GM12878 (cell line): Measurements from ENCODE around the gene VAC14. TPM values are rescaled to one million over a fixed set of nuclear protein-coding genes. Genes with fewer than 3 reads are reported as not detected.

Experiments used
- BMI1 ChIP-seq: fragments of 450-650 bp; IDR thresholded peaks from 2 replicates; pipeline ENCODE4 v1.6.1; 2016; ENCODE audit warnings: mild to moderate bottlenecking, moderate library complexity, borderline replicate concordance
- CBFB ChIP-seq: IDR thresholded peaks from 2 replicates; pipeline ENCODE4 v1.6.1; 2016; ENCODE audit warnings: antibody characterized with exemption, low read depth
- CUX1 ChIP-seq: IDR thresholded peaks from 2 replicates; pipeline ENCODE4 v1.6.1; 2012; ENCODE audit warnings: improper control_type of control experiment, low read depth, low read length; ENCODE audit not compliant: insufficient replicate concordance
- EP300 ChIP-seq, 2 experiments: fragments of 150-350 bp in 1 of 2; IDR thresholded peaks; 2 replicates each; pipeline ENCODE4 v1.6.1; 2011 to 2012; ENCODE audit warnings: low read depth in 2 of 2, low read length in 2 of 2, borderline replicate concordance in 1 of 2, improper control_type of control experiment in 1 of 2, inconsistent platforms in 1 of 2; ENCODE audit not compliant: control insufficient read depth in 1 of 2
- HCFC1 ChIP-seq: fragments of 150-350 bp; IDR thresholded peaks from 2 replicates; pipeline ENCODE4 v1.6.1; 2014; ENCODE audit warnings: low read length
- MAX ChIP-seq: IDR thresholded peaks from 2 replicates; pipeline ENCODE4 v1.6.1; 2012; ENCODE audit warnings: low read depth, low read length, improper control_type of control experiment
- MXI1 ChIP-seq: fragments of 150-350 bp; IDR thresholded peaks from 2 replicates; pipeline ENCODE4 v1.6.1; 2011; ENCODE audit warnings: low read depth, mild to moderate bottlenecking, inconsistent platforms, low read length, improper control_type of control experiment
- NR2C2 ChIP-seq: IDR thresholded peaks from 2 replicates; pipeline ENCODE4 v1.6.1; 2011; ENCODE audit warnings: borderline replicate concordance, low read depth; ENCODE audit not compliant: control insufficient read depth, insufficient read length
- PML ChIP-seq: IDR thresholded peaks from 2 replicates; pipeline ENCODE4 v1.6.1; 2012; ENCODE audit warnings: low read length, inconsistent platforms
- RAD21 ChIP-seq: IDR thresholded peaks from 2 replicates; pipeline ENCODE4 v1.6.1; 2011; ENCODE audit warnings: mild to moderate bottlenecking, low read depth, low read length, moderate library complexity; ENCODE audit not compliant: insufficient read depth
- RBBP5 ChIP-seq: fragments of 200-600 bp; sonication (generic); conservative IDR thresholded peaks from 2 replicates; pipeline ENCODE4 v1.6.1; 2016
- RUNX3 ChIP-seq: IDR thresholded peaks from 2 replicates; pipeline ENCODE4 v1.6.1; 2012; ENCODE audit warnings: low read length, inconsistent platforms
- SKIL ChIP-seq: fragments of 450-650 bp; IDR thresholded peaks from 2 replicates; pipeline ENCODE4 v1.6.1; 2017; ENCODE audit warnings: mild to moderate bottlenecking, low read depth, inconsistent platforms; ENCODE audit not compliant: poor library complexity, severe bottlenecking
- SMAD5 ChIP-seq: IDR thresholded peaks from 2 replicates; pipeline ENCODE4 v1.6.1; 2016; ENCODE audit warnings: antibody characterized with exemption, low read depth
- polyA plus RNA-seq, 11 experiments: library from polyadenylated mRNA; depleted of rRNA in 4 of 11; unstranded in 6 of 11; stranded (reverse) in 5 of 11; fragments of >200 nt; fragmentation: Nextera tagmentation in 4 of 11; fragmentation: Illumina TruSeq in 1 of 11; extraction: Ambion mirVana in 4 of 11; extraction: Trizol in 1 of 11; gene quantifications; 1 replicate in 1 of 11; 2 replicates in 10 of 11; pipeline versions ENCODE4 v1.2.1 to v1.2.3, GENCODE V29; 2011 to 2016; ENCODE audit warnings: inconsistent platforms in 2 of 11, missing spikeins in 2 of 11, low read depth in 1 of 11
- total RNA-seq, 4 experiments: library from RNA; depleted of rRNA in 3 of 4; stranded (reverse); fragments of >200 nt in 3 of 4; fragmentation: Illumina TruSeq in 1 of 4; extraction: Trizol in 1 of 4; gene quantifications; 2 replicates each; pipeline versions ENCODE4 v1.2.1 to v1.2.3, GENCODE V29; 2013 to 2021

VAC14 gene
- total and polyA plus RNA-seq, 10 of the 15 experiments (the other 5 are each of a cell fraction or from before 2014, with no cell fraction given) = 1.3 to 45.5 (median 25.5) TPM

GRCh38 chr16:70692873-70693671 lies 107.9 kb downstream of the VAC14 start (continued):
- TF ChIP-seq MXI1 = no peak
- TF ChIP-seq CUX1 = no peak
- no peak for TF ChIP-seq NR2C2
- no peak for TF ChIP-seq RUNX3
- TF ChIP-seq BMI1 = no peak
- no peak for TF ChIP-seq MAX
- no peak for TF ChIP-seq CBFB
- no peak for TF ChIP-seq RBBP5
- no peak for TF ChIP-seq PML
- TF ChIP-seq HCFC1 = no peak
- no peak for TF ChIP-seq EP300 (IDR thresholded peaks at IDR 0.05; ENCODE audit: borderline replicate concordance in 1 of 2, control insufficient read depth in 1 of 2, low read depth in 2 of 2, low read length in 2 of 2)
- TF ChIP-seq SKIL = no peak
- no peak for TF ChIP-seq RAD21
- no peak for TF ChIP-seq SMAD5
